Mucosa of descending colon (tissue), 3 donors: Measurements from ENCODE around the gene PORCN. TPM values are rescaled to one million over a fixed set of nuclear protein-coding genes. Genes with fewer than 3 reads are reported as not detected.

Source experiments
- ATAC-seq: fragments of 200-7000 bp; cut with Tn5 transposase; one replicate; pipeline ENCODE4 v1.9.1; 2020; ENCODE audit warnings: mild to moderate bottlenecking, moderate library complexity
- DNase-seq, 3 donors: peaks; one replicate each; pipeline ENCODE4 v3.0.0-alpha.2; 2020
- H3K36me3 ChIP-seq: fragments of 200-600 bp; one replicate; pipeline ENCODE4 v1.8.0; 2021; ENCODE audit warnings: low read depth, mild to moderate bottlenecking
- H3K4me1 ChIP-seq: fragments of 200-600 bp; one replicate; pipeline ENCODE4 v1.8.0; 2021; ENCODE audit warnings: low read depth, mild to moderate bottlenecking
- H3K4me3 ChIP-seq: fragments of 200-600 bp; one replicate; pipeline ENCODE4 v1.8.0; 2021; ENCODE audit warnings: mild to moderate bottlenecking
- H3K9me3 ChIP-seq: fragments of 200-600 bp; one replicate; pipeline ENCODE4 v1.8.0; 2021; ENCODE audit warnings: mild to moderate bottlenecking
- CTCF ChIP-seq: fragments of 200-600 bp; IDR thresholded peaks from one replicate; pipeline ENCODE4 v1.8.0; 2022; ENCODE audit warnings: antibody characterized with exemption, mild to moderate bottlenecking
- intact Hi-C, 2 donors: fragments of 100-400 bp; cut with DNase I in 1 of 2; cut with micrococcal nuclease in 1 of 2; formaldehyde crosslinking; loops; one replicate each; pipeline versions ENCODE4 v1.11.0 to v1.11.1; 2022; cut with DNase I, micrococcal nuclease
- total RNA-seq, 3 donors: library from RNA; stranded (reverse); fragmentation: NEBNext Ultra II Directional in 2 of 3; extraction: Animal tissue kit (Norgen Biotek cat#: 25700) in 2 of 3; gene quantifications; one replicate each; pipeline versions ENCODE4 v1.2.1 to v1.2.4, GENCODE V29; 2021 to 2023
- donor health status: DM: no; HTN: no; CAD: no; lungs with moderate emphysema.
- donor health status: DM: no; HTN: no; CAD: no.
- donor health status: DM: no; HTN: yes; CAD: no.

The PORCN gene
- total RNA-seq, 3 donors from 2014 or later: 3.9 to 9.2 (median 6.3) TPM

- no peak for TF ChIP-seq CTCF
- Histone ChIP-seq H3K9me3 (no peaks in the 10 kb centered on the region), H3K4me3 (no peak overlapping the region), H3K4me1 (no peaks in the 10 kb centered on the region), H3K36me3 (no peaks in the 10 kb centered on the region)
- no peak for DNase-seq
- intact Hi-C loops: no loop called here
- no peak for ATAC-seq
Measured at GRCh38 chrX:48465336-48465933, 43.4 kb upstream of the PORCN start.

- Histone ChIP-seq H3K4me3 (no peak overlapping the region), H3K36me3 (no peaks in the 10 kb centered on the region), H3K9me3 (no peaks in the 10 kb centered on the region), H3K4me1 (no peaks in the 10 kb centered on the region)
- no peak for TF ChIP-seq CTCF
- intact Hi-C loops: no loop called here
- ATAC-seq: no peak
- DNase-seq: no peak
Measured at GRCh38 chrX:48466696-48467095, 42.1 kb upstream of the PORCN start.

- DNase-seq (no peak), ATAC-seq (no peak)
- intact Hi-C loops: no loop called here
- Histone ChIP-seq H3K4me1 (no peaks in the 10 kb centered on the region), H3K9me3 (no peaks in the 10 kb centered on the region), H3K36me3 (no peaks in the 10 kb centered on the region), H3K4me3 (no peak overlapping the region)
- TF ChIP-seq CTCF: no peak
Measured at GRCh38 chrX:48467281-48467761, 41.5 kb upstream of the PORCN start.

GRCh38 chrX:48468247-48468671 lies 40.5 kb upstream of the PORCN start:
- Histone ChIP-seq H3K4me3 (no peak overlapping the region), H3K9me3 (no peaks in the 10 kb centered on the region), H3K36me3 (no peaks in the 10 kb centered on the region), H3K4me1 (no peaks in the 10 kb centered on the region)
- DNase-seq: peak in 2 of 3 donors; percentile 41 to 68
- peak; percentile 75 for ATAC-seq
- intact Hi-C loops: no loop called here
- TF ChIP-seq CTCF: no peak

GRCh38 chrX:48468693-48469691 lies 39.8 kb upstream of the PORCN start:
- Histone ChIP-seq H3K36me3 (no peaks in the 10 kb centered on the region), H3K4me3 (no peak overlapping the region), H3K9me3 (no peaks in the 10 kb centered on the region), H3K4me1 (no peaks in the 10 kb centered on the region)
- intact Hi-C loops: no loop called here
- no peak for TF ChIP-seq CTCF
- ATAC-seq: peak; percentile 24
- DNase-seq: peak in 1 of 3 donors; percentile 42
